ENCODE measurements around the gene TRABD. TPM values are rescaled to one million over a fixed set of nuclear protein-coding genes. Genes with fewer than 3 reads are reported as not detected.
"Not testable (repeated sequence)": the region's sequence is repeated elsewhere in the genome, so short reads cannot be mapped to it uniquely, and the experiment has no call there.

The TRABD gene
- 32.5 TPM for polyA plus RNA-seq (2013, experiment 1 of 2)
- polyA plus RNA-seq (2013, experiment 2 of 2), result 33.3 TPM

GRCh38 chr22:50185375-50186087 is at the start of gene TRABD:
TSS of gene TRABD (plus strand) at chr22:50185913. CDS start at chr22:50193061, 7,148 bp downstream.
- H3K4me3 ChIP-seq (ENCODE audit: low read length), result peak within 1 kb of the TSS; percentile 79
- WGBS, result 3% methylated on average over 76 of the region's 90 CpGs
- H3K36me3 ChIP-seq (ENCODE audit: insufficient read depth, low read length), result no peaks in the 10 kb centered on the region
- H3K27me3 ChIP-seq (ENCODE audit: insufficient read depth, low read length), result peaks cover 17% of the 10 kb centered on the region
- peak within 1 kb of the TSS; percentile 62 for H3K9ac ChIP-seq (ENCODE audit: low read depth, low read length)
- no peak within 1 kb of the TSS for H3K27ac ChIP-seq (ENCODE audit: low read depth, low read length)
- peaks cover 7% of the 10 kb centered on the region for H3K4me1 ChIP-seq (ENCODE audit: insufficient read depth, low read length)
- H3K9me3 ChIP-seq (ENCODE audit: insufficient read depth, low read depth, low read length), result no peaks in the 10 kb centered on the region

GRCh38 chr22:50136581-50137015 is 49.1 kb upstream of the TRABD start:
- H3K4me1 ChIP-seq (ENCODE audit: insufficient read depth, low read length), result no peaks in the 10 kb centered on the region
- WGBS, result 92% methylated on average over 5 of the region's 5 CpGs
- H3K9ac ChIP-seq (ENCODE audit: low read depth, low read length), result no peak overlapping the region
- H3K27ac ChIP-seq (ENCODE audit: low read depth, low read length), result no peak overlapping the region
- no peaks in the 10 kb centered on the region for H3K36me3 ChIP-seq (ENCODE audit: insufficient read depth, low read length)
- no peaks in the 10 kb centered on the region for H3K9me3 ChIP-seq (ENCODE audit: insufficient read depth, low read depth, low read length)
- no peak overlapping the region for H3K4me3 ChIP-seq (ENCODE audit: low read length)
- H3K27me3 ChIP-seq (ENCODE audit: insufficient read depth, low read length), result no peaks in the 10 kb centered on the region

GRCh38 chr22:50137277-50137676 is 48.4 kb upstream of the TRABD start:
- not testable (repeated sequence) for H3K4me3 ChIP-seq (ENCODE audit: low read length)

GRCh38 chr22:50138041-50138440 is 47.7 kb upstream of the TRABD start:
- no peak overlapping the region for H3K4me3 ChIP-seq (ENCODE audit: low read length)
- WGBS, result 91% methylated on average over 4 of the region's 4 CpGs
- no peaks in the 10 kb centered on the region for H3K4me1 ChIP-seq (ENCODE audit: insufficient read depth, low read length)
- H3K27me3 ChIP-seq (ENCODE audit: insufficient read depth, low read length), result no peaks in the 10 kb centered on the region
- H3K27ac ChIP-seq (ENCODE audit: low read depth, low read length), result no peak overlapping the region
- H3K9ac ChIP-seq (ENCODE audit: low read depth, low read length), result no peak overlapping the region
- no peaks in the 10 kb centered on the region for H3K36me3 ChIP-seq (ENCODE audit: insufficient read depth, low read length)
- no peaks in the 10 kb centered on the region for H3K9me3 ChIP-seq (ENCODE audit: insufficient read depth, low read depth, low read length)

More at GRCh38 chr22:50137277-50137676, 48.4 kb upstream of the TRABD start:
- 96% methylated on average over 8 of the region's 9 CpGs for WGBS
- H3K27ac ChIP-seq (ENCODE audit: low read depth, low read length); H3K27me3 ChIP-seq (ENCODE audit: insufficient read depth, low read length); H3K4me1 ChIP-seq (ENCODE audit: insufficient read depth, low read length); H3K9me3 ChIP-seq (ENCODE audit: insufficient read depth, low read depth, low read length); H3K9ac ChIP-seq (ENCODE audit: low read depth, low read length); H3K36me3 ChIP-seq (ENCODE audit: insufficient read depth, low read length): not testable (repeated sequence)

GRCh38 chr22:50138988-50139387 is 46.7 kb upstream of the TRABD start:
- Histone ChIP-seq H3K9ac (ENCODE audit: low read depth, low read length) (no peak overlapping the region), H3K4me1 (ENCODE audit: insufficient read depth, low read length) (no peaks in the 10 kb centered on the region), H3K9me3 (ENCODE audit: insufficient read depth, low read depth, low read length) (no peaks in the 10 kb centered on the region), H3K27ac (ENCODE audit: low read depth, low read length) (no peak overlapping the region), H3K36me3 (ENCODE audit: insufficient read depth, low read length) (no peaks in the 10 kb centered on the region), H3K27me3 (ENCODE audit: insufficient read depth, low read length) (no peaks in the 10 kb centered on the region), H3K4me3 (ENCODE audit: low read length) (no peak overlapping the region)
- 94% methylated on average over 9 of the region's 9 CpGs for WGBS

GRCh38 chr22:50139843-50140415 is 45.8 kb upstream of the TRABD start:
- Histone ChIP-seq H3K4me1 (ENCODE audit: insufficient read depth, low read length) (no peaks in the 10 kb centered on the region), H3K27ac (ENCODE audit: low read depth, low read length) (no peak overlapping the region), H3K4me3 (ENCODE audit: low read length) (no peak overlapping the region), H3K27me3 (ENCODE audit: insufficient read depth, low read length) (no peaks in the 10 kb centered on the region), H3K9me3 (ENCODE audit: insufficient read depth, low read depth, low read length) (no peaks in the 10 kb centered on the region), H3K9ac (ENCODE audit: low read depth, low read length) (no peak overlapping the region), H3K36me3 (ENCODE audit: insufficient read depth, low read length) (no peaks in the 10 kb centered on the region)
- WGBS, result 92% methylated on average over 14 of the region's 15 CpGs

- Histone ChIP-seq H3K36me3 (ENCODE audit: insufficient read depth, low read length) (no peaks in the 10 kb centered on the region), H3K27me3 (ENCODE audit: insufficient read depth, low read length) (no peaks in the 10 kb centered on the region), H3K9ac (ENCODE audit: low read depth, low read length) (no peak overlapping the region), H3K27ac (ENCODE audit: low read depth, low read length) (no peak overlapping the region), H3K4me3 (ENCODE audit: low read length) (no peak overlapping the region), H3K9me3 (ENCODE audit: insufficient read depth, low read depth, low read length) (no peaks in the 10 kb centered on the region), H3K4me1 (ENCODE audit: insufficient read depth, low read length) (no peaks in the 10 kb centered on the region)
- WGBS, result 89% methylated on average over 3 of the region's 3 CpGs
Measured at GRCh38 chr22:50140615-50141014, 45.1 kb upstream of the TRABD start.

GRCh38 chr22:50141462-50141861 is 44.3 kb upstream of the TRABD start:
- H3K4me1 ChIP-seq (ENCODE audit: insufficient read depth, low read length), result no peaks in the 10 kb centered on the region
- no peaks in the 10 kb centered on the region for H3K9me3 ChIP-seq (ENCODE audit: insufficient read depth, low read depth, low read length)
- H3K27ac ChIP-seq (ENCODE audit: low read depth, low read length), result no peak overlapping the region
- WGBS, result 94% methylated on average over 6 of the region's 6 CpGs
- H3K9ac ChIP-seq (ENCODE audit: low read depth, low read length), result no peak overlapping the region
- no peaks in the 10 kb centered on the region for H3K36me3 ChIP-seq (ENCODE audit: insufficient read depth, low read length)
- no peak overlapping the region for H3K4me3 ChIP-seq (ENCODE audit: low read length)
- no peaks in the 10 kb centered on the region for H3K27me3 ChIP-seq (ENCODE audit: insufficient read depth, low read length)

- Histone ChIP-seq H3K9me3 (ENCODE audit: insufficient read depth, low read depth, low read length) (no peaks in the 10 kb centered on the region), H3K9ac (ENCODE audit: low read depth, low read length) (no peak overlapping the region), H3K4me3 (ENCODE audit: low read length) (no peak overlapping the region), H3K27ac (ENCODE audit: low read depth, low read length) (no peak overlapping the region), H3K27me3 (ENCODE audit: insufficient read depth, low read length) (no peaks in the 10 kb centered on the region), H3K4me1 (ENCODE audit: insufficient read depth, low read length) (no peaks in the 10 kb centered on the region), H3K36me3 (ENCODE audit: insufficient read depth, low read length) (no peaks in the 10 kb centered on the region)
- 40% methylated on average over 11 of the region's 11 CpGs for WGBS
Measured at GRCh38 chr22:50141891-50142363, 43.8 kb upstream of the TRABD start.

- 92% methylated on average over 7 of the region's 7 CpGs for WGBS
- Histone ChIP-seq H3K36me3 (ENCODE audit: insufficient read depth, low read length) (no peaks in the 10 kb centered on the region), H3K27ac (ENCODE audit: low read depth, low read length) (no peak overlapping the region), H3K4me1 (ENCODE audit: insufficient read depth, low read length) (no peaks in the 10 kb centered on the region), H3K9ac (ENCODE audit: low read depth, low read length) (no peak overlapping the region), H3K27me3 (ENCODE audit: insufficient read depth, low read length) (no peaks in the 10 kb centered on the region), H3K4me3 (ENCODE audit: low read length) (no peak overlapping the region), H3K9me3 (ENCODE audit: insufficient read depth, low read depth, low read length) (no peaks in the 10 kb centered on the region)
Measured at GRCh38 chr22:50143096-50143495, 42.6 kb upstream of the TRABD start.

- H3K27ac ChIP-seq (ENCODE audit: low read depth, low read length), result no peak overlapping the region
- 89% methylated on average over 16 of the region's 18 CpGs for WGBS
- H3K9ac ChIP-seq (ENCODE audit: low read depth, low read length), result no peak overlapping the region
- no peaks in the 10 kb centered on the region for H3K9me3 ChIP-seq (ENCODE audit: insufficient read depth, low read depth, low read length)
- no peaks in the 10 kb centered on the region for H3K36me3 ChIP-seq (ENCODE audit: insufficient read depth, low read length)
- H3K4me1 ChIP-seq (ENCODE audit: insufficient read depth, low read length), result no peaks in the 10 kb centered on the region
- no peak overlapping the region for H3K4me3 ChIP-seq (ENCODE audit: low read length)
- no peaks in the 10 kb centered on the region for H3K27me3 ChIP-seq (ENCODE audit: insufficient read depth, low read length)
Measured at GRCh38 chr22:50144005-50144614, 41.6 kb upstream of the TRABD start.

Data from HUES64 (cell line).